B cell (primary cell): ENCODE data around the gene MCEE. TPM values are rescaled to one million over a fixed set of nuclear protein-coding genes. Genes with fewer than 3 reads are reported as not detected.
A peak's percentile ranks its signal among the peaks of the same experiment; 100 is the strongest.

Source experiments
- ATAC-seq: fragments of 200-7000 bp; cut with Tn5 transposase; one replicate; pipeline ENCODE4 v1.10.0; 2021; ENCODE audit warnings: low read depth, mild to moderate bottlenecking, moderate number of reproducible peaks, moderate library complexity
- CTCF ChIA-PET: fragments of 350-600 bp; sonication (Branson Sonifier 250); formaldehyde crosslinking; loops from one replicate; lab custom pipeline; 2021; ENCODE audit warnings: antibody characterized with exemption, inconsistent platforms; lab: Charles Lee
- POLR2A ChIA-PET: fragments of 350-600 bp; sonication (Branson Sonifier 250); formaldehyde crosslinking; loops from one replicate; lab custom pipeline; 2021; ENCODE audit warnings: antibody characterized with exemption; lab: Charles Lee
- DNase-seq: peaks from one replicate; pipeline ENCODE4 v3.0.0; 2013
- H2AFZ ChIP-seq: 2 replicates; pipeline ENCODE4 v1.6.1; 2012; ENCODE audit warnings: mild to moderate bottlenecking, low read depth, low read length; ENCODE audit not compliant: insufficient read depth, poor library complexity, severe bottlenecking
- H3K27ac ChIP-seq, 2 donors: 1 replicate in 1 of 2; 2 replicates in 1 of 2; pipeline ENCODE4 v1.5.1; 2012 to 2013; ENCODE audit warnings: low read length in 2 of 2, mild to moderate bottlenecking in 2 of 2, moderate library complexity in 1 of 2
- H3K27me3 ChIP-seq, 4 experiments: fragments of 200-600 bp in 1 of 4; sonication (generic) in 1 of 4; replicated peaks in 1 of 4; 1 replicate in 2 of 4; 2 replicates in 2 of 4; pipeline versions ENCODE4 v1.6.1 to v1.7.0; 2013 to 2016; ENCODE audit warnings: low read length in 3 of 4, mild to moderate bottlenecking in 2 of 4, mixed read lengths in 1 of 4, moderate library complexity in 1 of 4; ENCODE audit not compliant: insufficient read depth in 4 of 4, control insufficient read depth in 3 of 4; ENCODE audit errors: control extremely low read depth in 1 of 4
- H3K36me3 ChIP-seq, 2 experiments: replicated peaks in 1 of 2; 1 replicate in 1 of 2; 2 replicates in 1 of 2; pipeline versions ENCODE4 v1.6.1 to v1.7.1; 2013; ENCODE audit warnings: low read length in 1 of 2; ENCODE audit not compliant: insufficient read depth in 2 of 2, control insufficient read depth in 1 of 2; ENCODE audit errors: control extremely low read depth in 1 of 2, extremely low read depth in 1 of 2
- H3K4me1 ChIP-seq, 2 donors: fragments of 200-600 bp in 1 of 2; sonication (generic) in 1 of 2; 1 replicate in 1 of 2; 2 replicates in 1 of 2; pipeline versions ENCODE4 v1.5.1 to v1.6.1; 2013 to 2017; ENCODE audit warnings: low read length in 2 of 2; ENCODE audit not compliant: control insufficient read depth in 2 of 2, insufficient read depth in 2 of 2
- H3K4me2 ChIP-seq: replicated peaks from 2 replicates; pipeline ENCODE3; 2012; ENCODE audit warnings: mild to moderate bottlenecking, low read depth, low read length; ENCODE audit not compliant: poor library complexity, severe bottlenecking
- H3K4me3 ChIP-seq, 5 experiments: fragments of 200-600 bp in 1 of 5; sonication (generic) in 1 of 5; 1 replicate in 3 of 5; 2 replicates in 2 of 5; pipeline versions ENCODE4 v1.5.1 to v1.7.0; 2011 to 2016; ENCODE audit warnings: low read length in 4 of 5, mild to moderate bottlenecking in 4 of 5, low read depth in 2 of 5, control low read depth in 1 of 5, moderate library complexity in 1 of 5; ENCODE audit not compliant: insufficient read depth in 1 of 5; ENCODE audit errors: control extremely low read depth in 1 of 5, extremely low read depth in 1 of 5
- H3K79me2 ChIP-seq: fragments of 200-600 bp; sonication (generic); one replicate; pipeline ENCODE4 v1.6.0; 2016; ENCODE audit warnings: low read length; ENCODE audit not compliant: control insufficient read depth, insufficient read depth
- H3K9ac ChIP-seq: fragments of 200-600 bp; sonication (generic); 2 replicates; pipeline ENCODE4 v1.6.1; 2017; ENCODE audit warnings: mild to moderate bottlenecking, low read length, moderate library complexity
- H3K9me3 ChIP-seq, 3 donors: one replicate each; pipeline versions ENCODE4 v1.6.1 to v1.7.1; 2013; ENCODE audit warnings: low read length in 2 of 3; ENCODE audit not compliant: control insufficient read depth in 2 of 3, insufficient read depth in 1 of 3; ENCODE audit errors: control extremely low read depth in 1 of 3
- H4K20me1 ChIP-seq: 2 replicates; pipeline ENCODE4 v1.6.0; 2012; ENCODE audit warnings: mild to moderate bottlenecking, low read length; ENCODE audit not compliant: insufficient read depth, control insufficient read depth, poor library complexity, severe bottlenecking
- H3K27ac Mint-ChIP-seq: one replicate; pipeline ENCODE4 v1.8.0; 2021; ENCODE audit warnings: mixed read lengths
- H3K27me3 Mint-ChIP-seq: one replicate; pipeline ENCODE4 v1.8.0; 2021; ENCODE audit warnings: mixed read lengths
- H3K4me1 Mint-ChIP-seq: one replicate; pipeline ENCODE4 v1.8.0; 2021; ENCODE audit warnings: mixed read lengths
- H3K4me3 Mint-ChIP-seq: one replicate; pipeline ENCODE4 v1.8.0; 2021; ENCODE audit warnings: mixed read lengths
- H3K9me3 Mint-ChIP-seq: one replicate; pipeline ENCODE4 v1.8.0; 2022; ENCODE audit warnings: mixed read lengths; ENCODE audit not compliant: insufficient read depth
- CTCF ChIP-seq: fragments of 200-600 bp; IDR thresholded peaks from one replicate; pipeline ENCODE4 v1.8.0; 2022; ENCODE audit warnings: antibody characterized with exemption, mild to moderate bottlenecking
- EZH2 ChIP-seq: IDR thresholded peaks from 2 replicates; pipeline ENCODE4 v1.6.1; 2012; ENCODE audit warnings: borderline replicate concordance, low read depth, mild to moderate bottlenecking, moderate library complexity, low read length; ENCODE audit not compliant: insufficient read depth, poor library complexity, severe bottlenecking
- WGBS: methylation state at CpG from one replicate; pipeline ENCODE4 v1.1.5; 2013; ENCODE audit warnings: missing lambda C conversion rate; ENCODE audit not compliant: insufficient coverage; 5-methylcytosine and 5-hydroxymethylcytosine counted together
- intact Hi-C: fragments of 100-400 bp; cut with micrococcal nuclease; formaldehyde crosslinking; loops from one replicate; pipeline ENCODE4 v1.10.0; 2022
- polyA plus RNA-seq: library from polyadenylated mRNA; depleted of rRNA; stranded (reverse); fragments of >200 nt; gene quantifications from 2 replicates; pipeline ENCODE4 v1.2.3, GENCODE V29; 2012
- total RNA-seq, 2 donors: library from RNA; stranded (reverse); fragments of 120-200 nt in 1 of 2; gene quantifications; 1 replicate in 1 of 2; 2 replicates in 1 of 2; pipeline versions ENCODE4 v1.2.3 to v1.2.4, GENCODE V29; 2013 to 2022

MCEE gene
- total and polyA plus RNA-seq, 2 donors (not counting 1 experiment from before 2014, with no cell fraction given): 13.1 to 17.6 TPM

GRCh38 chr2:71101656-71102055 lies 28.4 kb downstream of the MCEE start:
- no peak overlapping the region for H3K4me3 Mint-ChIP-seq
- no peaks in the 10 kb centered on the region for H4K20me1 ChIP-seq
- intact Hi-C loops: no loop called here
- ATAC-seq (no peak), DNase-seq (no peak)
- H3K4me1 ChIP-seq: no peaks in the 10 kb centered on the region
- no peaks in the 10 kb centered on the region for H3K79me2 ChIP-seq
- H3K4me3 ChIP-seq: no peak overlapping the region
- H3K9me3 Mint-ChIP-seq: no peaks in the 10 kb centered on the region
- CTCF ChIA-PET: interaction anchor here (0.7 to 5.0 kb wide), 7 partner anchors 9 to 284 kb away, joined by 3 to 43 read pairs (median 10); partner anchors contain the start of gene NAGK
- no peak overlapping the region for H3K27ac ChIP-seq
- peaks cover 5% of the 10 kb centered on the region for H3K27me3 Mint-ChIP-seq
- H2AFZ ChIP-seq: no peak overlapping the region
- no CpG with 5 or more reads among the region's 2 CpGs for WGBS
- POLR2A ChIA-PET: no interaction called here
- peaks cover 0 to 1% (median 0%) of the 10 kb centered on the region in 3 donors for H3K9me3 ChIP-seq
- H3K36me3 ChIP-seq: no peaks in the 10 kb centered on the region
- no peak overlapping the region for H3K9ac ChIP-seq
- H3K27ac Mint-ChIP-seq: no peak overlapping the region
- H3K4me1 Mint-ChIP-seq: no peaks in the 10 kb centered on the region
- no peak overlapping the region for H3K4me2 ChIP-seq
- peaks cover 0 to 2% (median 1%) of the 10 kb centered on the region in 4 experiments for H3K27me3 ChIP-seq
- no peak for TF ChIP-seq CTCF
- no peak for TF ChIP-seq EZH2

GRCh38 chr2:71100195-71100964 lies 29.6 kb downstream of the MCEE start:
- peak; percentile 73 for TF ChIP-seq CTCF
- no peak for TF ChIP-seq EZH2
- H3K9ac ChIP-seq: no peak overlapping the region
- H3K27me3 ChIP-seq: peaks cover 0 to 2% (median 1%) of the 10 kb centered on the region in 4 experiments
- Mint-ChIP-seq H3K27ac (no peak overlapping the region), H3K9me3 (no peaks in the 10 kb centered on the region), H3K27me3 (peaks cover 5% of the 10 kb centered on the region), H3K4me3 (no peak overlapping the region), H3K4me1 (no peaks in the 10 kb centered on the region)
- ChIA-PET CTCF (interaction anchor here (0.8 to 5.0 kb wide), 15 partner anchors 9 to 136 kb away, joined by 3 to 43 read pairs (median 4); partner anchors contain the start of genes MCEE and NAGK), POLR2A (no interaction called here)
- no peaks in the 10 kb centered on the region for H3K9me3 ChIP-seq
- no peak overlapping the region for H2AFZ ChIP-seq
- no peaks in the 10 kb centered on the region for H3K4me1 ChIP-seq
- peak; percentile 49 for DNase-seq
- H3K4me2 ChIP-seq: no peak overlapping the region
- intact Hi-C loops: loop anchor here (1.0 kb wide), 1 partner anchor 51 kb away; no protein-coding TSS in a partner anchor
- no peak overlapping the region for H3K4me3 ChIP-seq
- H4K20me1 ChIP-seq: no peaks in the 10 kb centered on the region
- no CpG with 5 or more reads among the region's 3 CpGs for whole genome bisulfite sequencing
- no peak overlapping the region for H3K27ac ChIP-seq
- peak; percentile 49 for ATAC-seq
- H3K36me3 ChIP-seq: no peaks in the 10 kb centered on the region
- H3K79me2 ChIP-seq: no peaks in the 10 kb centered on the region
